IMR-90 (cell line): Measurements from ENCODE around the gene PTK7. TPM values are rescaled to one million over a fixed set of nuclear protein-coding genes. Genes with fewer than 3 reads are reported as not detected.

Source experiments
- ATAC-seq: fragments of 200-7000 bp; cut with Tn5 transposase; 2 replicates; pipeline ENCODE4 v1.9.1; 2020; ENCODE audit warnings: low read depth, mild to moderate bottlenecking, moderate library complexity
- BruUV-seq: library from RNA; stranded (reverse); fragments of 400-500 nt; replicated peaks from 2 replicates; lab custom pipeline; 2021; lab: Mats Ljungman, UMichigan
- CTCF ChIA-PET: fragments of 300-600 bp; formaldehyde crosslinking; extraction: SDS; loops from one replicate; lab custom pipeline; 2021; ENCODE audit warnings: antibody characterized with exemption; lab: Yijun Ruan, JAX
- POLR2A ChIA-PET: fragments of 300-600 bp; sonication (Branson Sonifier 250); formaldehyde crosslinking; loops from one replicate; lab custom pipeline; 2022; ENCODE audit warnings: antibody characterized with exemption; ENCODE audit not compliant: unreplicated experiment; lab: Charles Lee
- DNase-seq: peaks from one replicate; pipeline ENCODE4 v3.0.0; 2013
- H2AFZ ChIP-seq: replicated peaks from 2 replicates; pipeline ENCODE3; 2013; ENCODE audit warnings: low read length, mild to moderate bottlenecking; ENCODE audit not compliant: poor library complexity
- H2AK5ac ChIP-seq: 2 replicates; pipeline ENCODE4 v1.6.1; 2013; ENCODE audit warnings: low read depth, low read length, inconsistent platforms
- H2AK9ac ChIP-seq: replicated peaks from 2 replicates; pipeline ENCODE3; 2013; ENCODE audit warnings: mild to moderate bottlenecking, low read depth, low read length, moderate library complexity; ENCODE audit not compliant: poor library complexity
- H2BK120ac ChIP-seq: 2 replicates; pipeline ENCODE4 v1.6.1; 2013; ENCODE audit warnings: low read depth, low read length, inconsistent platforms
- H2BK15ac ChIP-seq: 3 replicates; pipeline ENCODE4 v1.6.1; 2013; ENCODE audit warnings: low read depth, low read length, inconsistent platforms
- H2BK20ac ChIP-seq: 2 replicates; pipeline ENCODE4 v1.6.1; 2013; ENCODE audit warnings: low read depth, mild to moderate bottlenecking, inconsistent platforms, low read length, moderate library complexity
- H2BK5ac ChIP-seq: 2 replicates; pipeline ENCODE4 v1.6.1; 2013; ENCODE audit warnings: mild to moderate bottlenecking, low read depth, low read length, inconsistent platforms; ENCODE audit not compliant: poor library complexity, severe bottlenecking
- H3K14ac ChIP-seq: replicated peaks from 2 replicates; pipeline ENCODE4 v1.6.1; 2013; ENCODE audit warnings: low read depth, low read length, inconsistent platforms
- H3K18ac ChIP-seq: 2 replicates; pipeline ENCODE4 v1.6.1; 2013; ENCODE audit warnings: low read depth, low read length, control low read depth
- H3K23ac ChIP-seq: 2 replicates; pipeline ENCODE4 v1.6.1; 2013; ENCODE audit warnings: low read depth, low read length, inconsistent platforms
- H3K27ac ChIP-seq: 2 replicates; pipeline ENCODE4 v1.5.1; 2013; ENCODE audit warnings: mild to moderate bottlenecking, control low read depth, low read length; ENCODE audit not compliant: insufficient read depth
- H3K27me3 ChIP-seq: 2 replicates; pipeline ENCODE4 v1.6.1; 2013; ENCODE audit warnings: low read length; ENCODE audit not compliant: control insufficient read depth, insufficient read depth
- H3K36me3 ChIP-seq: 2 replicates; pipeline ENCODE4 v1.6.1; 2013; ENCODE audit warnings: low read length, mixed read lengths; ENCODE audit not compliant: control insufficient read depth, insufficient read depth
- H3K4ac ChIP-seq: 2 replicates; pipeline ENCODE4 v1.6.1; 2013; ENCODE audit warnings: low read depth, low read length, inconsistent platforms
- H3K4me1 ChIP-seq: 2 replicates; pipeline ENCODE4 v1.6.1; 2013; ENCODE audit warnings: low read length, mixed read lengths; ENCODE audit not compliant: control insufficient read depth, insufficient read depth
- H3K4me2 ChIP-seq: 2 replicates; pipeline ENCODE4 v1.6.1; 2013; ENCODE audit warnings: low read depth, mild to moderate bottlenecking, control low read depth, low read length, moderate library complexity
- H3K4me3 ChIP-seq: 2 replicates; pipeline ENCODE4 v1.5.1; 2013; ENCODE audit warnings: low read depth, mild to moderate bottlenecking, control low read depth, low read length, moderate library complexity; ENCODE audit not compliant: insufficient read depth
- H3K56ac ChIP-seq: 2 replicates; pipeline ENCODE4 v1.6.1; 2013; ENCODE audit warnings: low read length, inconsistent platforms; ENCODE audit not compliant: insufficient read depth; ENCODE audit errors: extremely low read depth
- H3K79me1 ChIP-seq, 2 experiments: 2 replicates each; pipeline ENCODE4 v1.6.1; 2013; ENCODE audit warnings: low read length in 2 of 2, inconsistent platforms in 1 of 2, low read depth in 1 of 2
- H3K9ac ChIP-seq: 2 replicates; pipeline ENCODE4 v1.6.1; 2013; ENCODE audit warnings: low read depth, low read length, control low read depth
- H3K9me1 ChIP-seq: 2 replicates; pipeline ENCODE4 v1.6.1; 2013; ENCODE audit warnings: low read length, inconsistent platforms; ENCODE audit not compliant: insufficient read depth
- H3K9me3 ChIP-seq: 2 replicates; pipeline ENCODE4 v1.6.1; 2013; ENCODE audit warnings: low read length; ENCODE audit not compliant: control insufficient read depth, insufficient read depth
- H4K20me1 ChIP-seq: 2 replicates; pipeline ENCODE4 v1.6.1; 2013; ENCODE audit warnings: low read length, inconsistent platforms; ENCODE audit not compliant: insufficient read depth
- H4K5ac ChIP-seq: 2 replicates; pipeline ENCODE4 v1.6.1; 2013; ENCODE audit warnings: mild to moderate bottlenecking, low read depth, low read length, control low read depth
- H4K8ac ChIP-seq, 2 experiments: 2 replicates each; pipeline ENCODE4 v1.6.1; 2013; ENCODE audit warnings: low read depth in 2 of 2, low read length in 2 of 2, control low read depth in 1 of 2, inconsistent platforms in 1 of 2
- H4K91ac ChIP-seq: 2 replicates; pipeline ENCODE4 v1.6.1; 2013; ENCODE audit warnings: low read depth, low read length, inconsistent platforms; ENCODE audit not compliant: insufficient read depth
- CHD1 ChIP-seq: IDR thresholded peaks from 2 replicates; pipeline ENCODE4 v1.6.1; 2012; ENCODE audit warnings: low read depth, low read length, improper control_type of control experiment
- MAFK ChIP-seq: IDR thresholded peaks from 2 replicates; pipeline ENCODE4 v1.6.1; 2012; ENCODE audit warnings: low read depth, low read length, improper control_type of control experiment
- MAZ ChIP-seq: IDR thresholded peaks from 2 replicates; pipeline ENCODE4 v1.6.1; 2012; ENCODE audit warnings: low read depth, mild to moderate bottlenecking, low read length, improper control_type of control experiment, moderate library complexity, borderline replicate concordance
- WGBS, 2 experiments: methylation state at CpG; one replicate each; pipeline versions ENCODE4 v1.1.5 to v1.1.7; 2013; ENCODE audit warnings: missing lambda C conversion rate in 2 of 2; ENCODE audit not compliant: insufficient read length in 1 of 2; ENCODE audit errors: extremely low coverage in 2 of 2; 5-methylcytosine and 5-hydroxymethylcytosine counted together
- dilution Hi-C: fragments of 300-500 bp; cut with HindIII; formaldehyde crosslinking; loops from one replicate; pipeline ENCODE4 v1.14.3; 2018; ENCODE audit warnings: low sequenced_read_pairs; ENCODE audit not compliant: unreplicated experiment
- in situ Hi-C: fragments of 300-500 bp; cut with MboI; formaldehyde crosslinking; loops from 3 replicates; pipeline ENCODE4 v1.14.3; 2019; ENCODE audit warnings: low sequenced_read_pairs, inconsistent platforms, mixed read lengths
- intact Hi-C: fragments of 100-400 bp; cut with micrococcal nuclease; formaldehyde crosslinking; loops from 2 replicates; pipeline ENCODE4 v1.10.0; 2022
- polyA plus RNA-seq, 3 experiments: library from polyadenylated mRNA; depleted of rRNA; stranded (reverse); fragments of >200 nt; gene quantifications; 2 replicates each; pipeline ENCODE4 v1.2.3, GENCODE V29; 2012; ENCODE audit warnings: low replicate concordance in 1 of 3
- total RNA-seq: library from RNA; depleted of rRNA; stranded (reverse); fragments of >200 nt; gene quantifications from 2 replicates; pipeline ENCODE4 v1.2.3, GENCODE V29; 2012
- TF ChIP-seq, protein P1 (sequence below): fragments of 150-350 bp; IDR thresholded peaks from 2 replicates; pipeline ENCODE4 v1.6.1; 2016; ENCODE audit warnings: low read depth, mild to moderate bottlenecking, low read length, moderate library complexity, borderline replicate concordance
- TF ChIP-seq, protein P2 (sequence below): fragments of 150-350 bp; IDR thresholded peaks from 2 replicates; pipeline ENCODE4 v1.6.1; 2017; ENCODE audit warnings: mild to moderate bottlenecking, antibody characterized with exemption, low read length, low read depth

The PTK7 gene
- total and polyA plus RNA-seq, 2 of the 4 experiments (the other 2 are of a cell fraction), result 47.1 to 142 TPM

DNA sequence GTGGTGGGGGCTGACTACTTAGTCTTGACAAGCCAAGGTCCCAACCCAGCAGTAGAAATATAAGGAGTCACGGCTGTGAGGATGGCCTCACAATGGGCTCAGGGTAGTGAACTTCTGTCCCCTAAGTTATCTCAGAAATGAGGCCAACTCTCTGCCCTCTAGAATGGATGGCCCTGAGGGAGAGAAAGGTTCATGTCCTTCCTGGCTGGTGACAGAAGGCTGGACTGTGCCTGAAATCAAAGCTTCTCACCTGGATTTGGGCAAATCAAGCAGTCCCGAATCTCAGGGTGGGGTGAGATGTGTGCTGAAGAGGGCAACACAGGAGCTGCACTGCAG, 42.0 kb upstream of the PTK7 start:
- in situ Hi-C loops, result no loop called here
- Histone ChIP-seq H4K91ac (no peak overlapping the region), H3K14ac (no peak overlapping the region), H2BK120ac (no peak overlapping the region), H3K27ac (no peak overlapping the region), H2BK15ac (no peak overlapping the region), H3K56ac (no peak overlapping the region), H2BK20ac (no peak overlapping the region), H3K4me2 (no peak overlapping the region), H3K79me1 (peaks cover 7 to 12% of the 10 kb centered on the region in 2 experiments; a peak in 2 of 4 replicates), H2AK5ac (no peak overlapping the region), H3K4me3 (no peak overlapping the region), H3K27me3 (no peaks in the 10 kb centered on the region), H2BK5ac (no peak overlapping the region), H2AFZ (no peak overlapping the region), H4K8ac (no peak overlapping the region), H3K4ac (no peak overlapping the region), H3K23ac (no peak overlapping the region), H4K20me1 (peaks cover 4% of the 10 kb centered on the region; the same call in 1 of the 2 replicates), H2AK9ac (no peak overlapping the region), H3K4me1 (no peaks in the 10 kb centered on the region), H3K18ac (no peak overlapping the region), H3K9me1 (no peaks in the 10 kb centered on the region), H3K36me3 (peaks cover 59% of the 10 kb centered on the region), H3K9me3 (no peaks in the 10 kb centered on the region), H4K5ac (no peak overlapping the region; the same call in 1 of the 2 replicates), H3K9ac (no peak overlapping the region)
- TF ChIP-seq MAFK (no peak), CHD1 (no peak), MAZ (no peak)
- TF ChIP-seq, protein P1, sequence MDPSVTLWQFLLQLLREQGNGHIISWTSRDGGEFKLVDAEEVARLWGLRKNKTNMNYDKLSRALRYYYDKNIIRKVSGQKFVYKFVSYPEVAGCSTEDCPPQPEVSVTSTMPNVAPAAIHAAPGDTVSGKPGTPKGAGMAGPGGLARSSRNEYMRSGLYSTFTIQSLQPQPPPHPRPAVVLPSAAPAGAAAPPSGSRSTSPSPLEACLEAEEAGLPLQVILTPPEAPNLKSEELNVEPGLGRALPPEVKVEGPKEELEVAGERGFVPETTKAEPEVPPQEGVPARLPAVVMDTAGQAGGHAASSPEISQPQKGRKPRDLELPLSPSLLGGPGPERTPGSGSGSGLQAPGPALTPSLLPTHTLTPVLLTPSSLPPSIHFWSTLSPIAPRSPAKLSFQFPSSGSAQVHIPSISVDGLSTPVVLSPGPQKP, result no peak
- TF ChIP-seq, protein P2, sequence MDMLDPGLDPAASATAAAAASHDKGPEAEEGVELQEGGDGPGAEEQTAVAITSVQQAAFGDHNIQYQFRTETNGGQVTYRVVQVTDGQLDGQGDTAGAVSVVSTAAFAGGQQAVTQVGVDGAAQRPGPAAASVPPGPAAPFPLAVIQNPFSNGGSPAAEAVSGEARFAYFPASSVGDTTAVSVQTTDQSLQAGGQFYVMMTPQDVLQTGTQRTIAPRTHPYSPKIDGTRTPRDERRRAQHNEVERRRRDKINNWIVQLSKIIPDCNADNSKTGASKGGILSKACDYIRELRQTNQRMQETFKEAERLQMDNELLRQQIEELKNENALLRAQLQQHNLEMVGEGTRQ, result no peak
- dilution Hi-C loops, result no loop called here
- POLR2A ChIA-PET, result no interaction called here
- intact Hi-C loops, result no loop called here
- 100% methylated on average over 1 of the region's 2 CpGs; no CpG with 5 or more reads in 1 of the 2 experiments for WGBS, 2 experiments
- ATAC-seq, result no peak
- no peak for DNase-seq
- no TSS peak for BruUV-seq
- CTCF ChIA-PET, result no interaction called here
